ENCODE data around the gene TM9SF1.

The TM9SF1 gene

DNA sequence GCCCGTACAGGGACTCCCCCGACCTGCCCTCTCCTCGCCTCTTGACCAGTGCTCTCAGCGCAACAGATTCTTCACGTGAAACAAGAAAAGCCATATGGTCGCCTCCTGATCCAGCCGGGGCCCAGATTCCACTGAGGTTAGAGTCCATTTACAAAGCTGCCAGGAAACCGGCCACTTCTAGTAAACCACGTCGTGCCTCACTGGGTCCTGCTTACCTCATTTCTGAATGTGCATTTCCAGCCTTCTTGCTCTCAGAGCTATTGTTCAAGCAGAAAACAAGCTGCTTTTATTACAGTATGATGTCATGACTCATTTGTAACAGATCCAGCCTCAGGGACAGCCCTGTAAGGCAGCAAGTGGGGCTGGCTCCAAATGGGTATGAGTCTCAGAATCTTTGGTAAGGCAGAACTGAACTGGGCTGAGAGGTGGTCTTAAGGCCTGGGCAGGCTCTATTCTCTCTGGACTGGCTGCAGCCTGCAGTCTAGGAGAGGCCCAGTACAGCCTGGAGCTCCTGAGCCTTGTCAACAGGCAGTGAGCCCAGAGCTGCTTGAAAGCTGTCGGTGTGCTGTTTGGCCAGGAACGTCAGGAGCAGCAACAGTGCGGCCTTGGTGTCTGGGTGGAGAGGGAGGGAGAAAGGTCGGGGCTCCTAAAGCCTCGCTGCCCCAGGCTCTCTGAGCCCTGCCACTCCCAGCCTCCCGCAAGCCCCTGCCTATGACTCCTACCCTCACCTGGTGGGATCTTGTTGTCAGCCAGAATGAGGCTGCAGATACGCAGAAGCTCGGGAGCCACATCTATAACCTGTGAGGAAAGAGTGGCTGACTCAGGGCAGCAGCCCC lies 15.1 kb downstream of the TM9SF1 start:
- Histone ChIP-seq H3F3A (ENCODE audit: insufficient read depth, low read length) (no peaks in the 10 kb centered on the region), H3K27me3 (ENCODE audit: insufficient read depth, low read length) (no peaks in the 10 kb centered on the region), H4K20me1 (ENCODE audit: insufficient read depth, low read length) (no peaks in the 10 kb centered on the region), H2AFZ (ENCODE audit: low read length) (no peak overlapping the region), H3K4me2 (ENCODE audit: low read length) (no peak overlapping the region), H3K9me2 (ENCODE audit: low read depth, low read length) (no peaks in the 10 kb centered on the region), H3K9me3 (ENCODE audit: low read length) (no peaks in the 10 kb centered on the region), H3K27ac (ENCODE audit: low read depth, low read length, poor library complexity, severe bottlenecking) (no peak overlapping the region), H3K4me1 (ENCODE audit: insufficient read depth, low read length, severe bottlenecking) (no peaks in the 10 kb centered on the region), H3K79me2 (ENCODE audit: insufficient read depth, low read length) (no peaks in the 10 kb centered on the region), H3K9ac (ENCODE audit: low read length) (no peak overlapping the region), H3K36me3 (ENCODE audit: insufficient read depth, low read length) (peaks cover 77% of the 10 kb centered on the region), H3K4me3 (ENCODE audit: low read depth, low read length, poor library complexity, severe bottlenecking) (no peak overlapping the region)
- no peak for TF ChIP-seq EZH2 (IDR thresholded peaks at IDR 0.05; ENCODE audit: borderline replicate concordance, low read length)
- TF ChIP-seq, protein P1, sequence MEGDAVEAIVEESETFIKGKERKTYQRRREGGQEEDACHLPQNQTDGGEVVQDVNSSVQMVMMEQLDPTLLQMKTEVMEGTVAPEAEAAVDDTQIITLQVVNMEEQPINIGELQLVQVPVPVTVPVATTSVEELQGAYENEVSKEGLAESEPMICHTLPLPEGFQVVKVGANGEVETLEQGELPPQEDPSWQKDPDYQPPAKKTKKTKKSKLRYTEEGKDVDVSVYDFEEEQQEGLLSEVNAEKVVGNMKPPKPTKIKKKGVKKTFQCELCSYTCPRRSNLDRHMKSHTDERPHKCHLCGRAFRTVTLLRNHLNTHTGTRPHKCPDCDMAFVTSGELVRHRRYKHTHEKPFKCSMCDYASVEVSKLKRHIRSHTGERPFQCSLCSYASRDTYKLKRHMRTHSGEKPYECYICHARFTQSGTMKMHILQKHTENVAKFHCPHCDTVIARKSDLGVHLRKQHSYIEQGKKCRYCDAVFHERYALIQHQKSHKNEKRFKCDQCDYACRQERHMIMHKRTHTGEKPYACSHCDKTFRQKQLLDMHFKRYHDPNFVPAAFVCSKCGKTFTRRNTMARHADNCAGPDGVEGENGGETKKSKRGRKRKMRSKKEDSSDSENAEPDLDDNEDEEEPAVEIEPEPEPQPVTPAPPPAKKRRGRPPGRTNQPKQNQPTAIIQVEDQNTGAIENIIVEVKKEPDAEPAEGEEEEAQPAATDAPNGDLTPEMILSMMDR (IDR thresholded peaks at IDR 0.05; ENCODE audit: low read length) = no peak

DNA sequence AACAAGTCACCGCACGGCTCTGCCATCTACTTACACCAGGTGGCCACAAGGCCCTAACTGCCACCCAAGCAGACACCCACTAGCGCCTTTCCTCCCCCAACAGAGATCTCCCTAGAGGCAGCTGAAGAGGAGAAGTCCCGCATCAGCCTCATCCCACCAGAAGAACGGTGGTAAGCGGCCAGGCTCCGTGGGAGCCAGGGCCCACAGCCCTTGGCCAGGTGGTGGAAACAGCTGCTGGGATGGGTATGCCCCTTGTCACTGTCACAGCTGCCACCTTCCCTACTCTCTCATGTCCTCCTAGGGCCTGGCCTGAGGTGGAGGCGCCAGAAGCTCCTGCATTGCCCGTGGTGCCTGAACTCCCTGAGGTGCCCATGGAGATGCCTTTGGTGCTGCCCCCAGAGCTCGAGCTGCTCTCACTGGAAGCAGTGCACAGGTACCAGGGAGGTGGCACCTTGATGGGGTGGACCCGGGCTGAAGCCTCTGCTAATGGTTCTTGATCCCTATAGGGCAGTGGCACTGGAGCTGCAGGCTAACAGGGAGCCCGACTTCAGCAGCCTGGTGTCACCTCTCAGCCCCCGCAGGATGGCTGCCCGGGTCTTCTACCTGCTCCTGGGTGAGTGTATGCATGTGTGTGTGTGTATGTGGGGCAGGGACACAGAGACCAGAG lies 15.8 kb downstream of the TM9SF1 start:
- Histone ChIP-seq H3K36me3 (ENCODE audit: insufficient read depth, low read length) (peaks cover 70% of the 10 kb centered on the region), H3K4me3 (ENCODE audit: low read depth, low read length, poor library complexity, severe bottlenecking) (no peak overlapping the region), H3K27me3 (ENCODE audit: insufficient read depth, low read length) (no peaks in the 10 kb centered on the region), H3K9me2 (ENCODE audit: low read depth, low read length) (no peaks in the 10 kb centered on the region), H3K9me3 (ENCODE audit: low read length) (no peaks in the 10 kb centered on the region), H4K20me1 (ENCODE audit: insufficient read depth, low read length) (no peaks in the 10 kb centered on the region), H3K4me2 (ENCODE audit: low read length) (no peak overlapping the region), H3K27ac (ENCODE audit: low read depth, low read length, poor library complexity, severe bottlenecking) (no peak overlapping the region), H3K9ac (ENCODE audit: low read length) (no peak overlapping the region), H2AFZ (ENCODE audit: low read length) (no peak overlapping the region), H3F3A (ENCODE audit: insufficient read depth, low read length) (no peaks in the 10 kb centered on the region), H3K4me1 (ENCODE audit: insufficient read depth, low read length, severe bottlenecking) (no peaks in the 10 kb centered on the region), H3K79me2 (ENCODE audit: insufficient read depth, low read length) (no peaks in the 10 kb centered on the region)
- no peak for TF ChIP-seq EZH2 (IDR thresholded peaks at IDR 0.05; ENCODE audit: borderline replicate concordance, low read length)
- TF ChIP-seq, protein P1 (IDR thresholded peaks at IDR 0.05; ENCODE audit: low read length) = no peak

DNA sequence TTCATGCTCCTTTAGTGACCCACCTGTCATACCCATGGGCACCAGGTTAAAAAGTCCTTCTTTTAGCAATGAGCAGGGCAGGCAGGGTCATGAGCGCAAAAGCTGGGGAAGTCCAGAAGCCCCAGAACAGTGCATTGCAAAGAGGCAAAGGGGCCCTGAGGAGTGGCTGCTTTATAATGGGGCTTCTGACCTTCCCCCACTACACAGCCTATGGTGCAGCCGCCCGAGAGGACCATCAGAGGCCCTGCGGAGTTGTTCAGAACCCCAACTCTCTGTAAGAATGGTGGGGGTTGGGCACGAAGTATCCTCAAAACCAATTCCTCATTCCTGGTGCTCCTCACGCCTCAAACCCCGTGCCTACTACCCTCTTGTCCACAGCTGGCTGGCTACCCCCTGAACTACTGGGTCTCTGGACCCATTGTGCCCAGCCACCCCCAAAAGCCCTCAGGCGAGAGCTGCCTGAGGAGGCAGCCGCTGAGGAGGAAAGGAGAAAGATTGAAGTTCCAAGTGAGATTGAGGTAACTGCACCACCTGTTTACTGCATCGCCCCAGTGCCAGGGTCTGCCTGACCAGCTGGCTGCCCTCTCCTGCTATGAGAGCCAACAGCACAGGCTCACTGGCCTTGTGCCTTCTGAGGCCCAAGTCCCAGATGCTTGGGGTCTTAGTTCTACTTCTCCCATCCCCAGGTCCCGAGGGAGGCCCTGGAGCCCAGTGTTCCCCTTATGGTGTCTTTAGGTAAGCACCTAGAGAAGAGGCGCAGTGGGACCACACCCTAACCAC lies 16.7 kb downstream of the TM9SF1 start:
- Histone ChIP-seq H3K27me3 (ENCODE audit: insufficient read depth, low read length) (no peaks in the 10 kb centered on the region), H3F3A (ENCODE audit: insufficient read depth, low read length) (no peaks in the 10 kb centered on the region), H3K4me2 (ENCODE audit: low read length) (no peak overlapping the region), H3K36me3 (ENCODE audit: insufficient read depth, low read length) (peaks cover 64% of the 10 kb centered on the region), H3K79me2 (ENCODE audit: insufficient read depth, low read length) (no peaks in the 10 kb centered on the region), H2AFZ (ENCODE audit: low read length) (no peak overlapping the region), H3K9me3 (ENCODE audit: low read length) (no peaks in the 10 kb centered on the region), H3K27ac (ENCODE audit: low read depth, low read length, poor library complexity, severe bottlenecking) (no peak overlapping the region), H3K4me3 (ENCODE audit: low read depth, low read length, poor library complexity, severe bottlenecking) (no peak overlapping the region), H4K20me1 (ENCODE audit: insufficient read depth, low read length) (no peaks in the 10 kb centered on the region), H3K4me1 (ENCODE audit: insufficient read depth, low read length, severe bottlenecking) (no peaks in the 10 kb centered on the region), H3K9ac (ENCODE audit: low read length) (no peak overlapping the region), H3K9me2 (ENCODE audit: low read depth, low read length) (no peaks in the 10 kb centered on the region)
- TF ChIP-seq EZH2 (IDR thresholded peaks at IDR 0.05; ENCODE audit: borderline replicate concordance, low read length) = no peak
- TF ChIP-seq, protein P1 (IDR thresholded peaks at IDR 0.05; ENCODE audit: low read length) = no peak
